Kidney epithelial cell (primary cell): ENCODE measurements around the gene NMNAT2. TPM values are rescaled to one million over a fixed set of nuclear protein-coding genes. Genes with fewer than 3 reads are reported as not detected.

Source experiments
- DNase-seq: peaks from one replicate; pipeline ENCODE4 v3.0.0-alpha.2; 2010; ENCODE audit warnings: low read depth
- H3K27me3 ChIP-seq: 2 replicates; pipeline ENCODE4 v1.6.0; 2011; ENCODE audit warnings: low read length; ENCODE audit not compliant: control insufficient read depth, insufficient read depth
- H3K36me3 ChIP-seq: 2 replicates; pipeline ENCODE4 v1.5.1; 2011; ENCODE audit warnings: low read length; ENCODE audit not compliant: control insufficient read depth, insufficient read depth
- H3K4me3 ChIP-seq: 2 replicates; pipeline ENCODE4 v1.5.1; 2011; ENCODE audit warnings: low read depth, mild to moderate bottlenecking, control low read depth, low read length
- CTCF ChIP-seq: IDR thresholded peaks from 2 replicates; pipeline ENCODE4 v1.5.1; 2011; ENCODE audit warnings: mild to moderate bottlenecking, moderate library complexity, low read length, control low read depth, inconsistent platforms; ENCODE audit not compliant: insufficient read depth, poor library complexity, severe bottlenecking
- total RNA-seq: library from RNA; depleted of rRNA; stranded (reverse); fragments of >200 nt; gene quantifications from 2 replicates; pipeline ENCODE4 v1.2.3, GENCODE V29; 2015

NMNAT2 gene
- total RNA-seq, 1 donor from 2014 or later, result 1.0 TPM

- no peak for TF ChIP-seq CTCF
- no peaks in the 10 kb centered on the region for H3K36me3 ChIP-seq
- DNase-seq, result peak; percentile 67
These were observed 194.7 kb downstream of the NMNAT2 start for GRCh38 chr1:183223467-183223866.

DNA sequence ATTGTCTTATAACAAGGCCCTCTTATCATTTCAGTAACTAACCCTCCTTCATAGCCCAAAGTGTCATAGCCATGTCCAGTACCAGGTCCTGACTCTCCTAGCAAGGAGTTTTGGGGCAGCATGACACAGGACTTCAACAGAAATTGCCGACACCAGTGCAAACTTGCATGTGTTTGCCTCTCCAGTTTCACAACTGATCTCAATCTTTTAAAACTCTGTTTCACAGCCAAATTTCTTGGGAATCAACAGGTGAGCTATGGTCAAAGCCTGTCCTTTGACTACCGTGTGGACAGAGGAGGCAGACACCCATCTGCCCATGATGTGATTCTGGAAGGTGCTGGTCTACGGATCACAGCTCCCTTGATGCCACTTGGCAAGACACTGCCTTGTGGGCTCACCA, 195.3 kb downstream of the NMNAT2 start:
- TF ChIP-seq CTCF, result no peak
- DNase-seq, result no peak
- Histone ChIP-seq H3K27me3 (no peaks in the 10 kb centered on the region), H3K36me3 (no peaks in the 10 kb centered on the region), H3K4me3 (no peak overlapping the region)

More at GRCh38 chr1:183223467-183223866, 194.7 kb downstream of the NMNAT2 start:
- Histone ChIP-seq H3K27me3 (no peaks in the 10 kb centered on the region), H3K4me3 (no peak overlapping the region)

DNA sequence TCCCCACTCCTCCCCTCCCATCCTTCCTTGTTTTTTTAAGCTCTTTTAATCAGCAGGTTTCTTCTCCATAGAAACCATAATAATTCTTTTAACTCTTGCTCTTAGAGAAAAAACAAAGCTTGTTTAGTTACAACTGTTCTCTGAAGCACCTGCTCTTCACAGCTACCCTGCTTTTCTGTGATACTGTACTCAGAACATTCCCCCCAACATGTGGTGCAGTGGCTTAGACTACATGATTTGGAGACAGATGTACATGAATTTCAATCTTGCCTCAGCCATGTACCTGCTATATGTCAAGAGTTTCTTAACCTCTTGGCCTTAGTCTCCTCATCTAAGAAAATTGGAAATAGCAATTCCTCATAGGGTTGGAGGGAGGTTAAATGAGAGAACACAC, 198.6 kb downstream of the NMNAT2 start:
- DNase-seq, result no peak
- H3K4me3 ChIP-seq, result no peak overlapping the region
- H3K36me3 ChIP-seq, result peaks cover 2% of the 10 kb centered on the region
- H3K27me3 ChIP-seq, result no peaks in the 10 kb centered on the region
- no peak for TF ChIP-seq CTCF

DNA sequence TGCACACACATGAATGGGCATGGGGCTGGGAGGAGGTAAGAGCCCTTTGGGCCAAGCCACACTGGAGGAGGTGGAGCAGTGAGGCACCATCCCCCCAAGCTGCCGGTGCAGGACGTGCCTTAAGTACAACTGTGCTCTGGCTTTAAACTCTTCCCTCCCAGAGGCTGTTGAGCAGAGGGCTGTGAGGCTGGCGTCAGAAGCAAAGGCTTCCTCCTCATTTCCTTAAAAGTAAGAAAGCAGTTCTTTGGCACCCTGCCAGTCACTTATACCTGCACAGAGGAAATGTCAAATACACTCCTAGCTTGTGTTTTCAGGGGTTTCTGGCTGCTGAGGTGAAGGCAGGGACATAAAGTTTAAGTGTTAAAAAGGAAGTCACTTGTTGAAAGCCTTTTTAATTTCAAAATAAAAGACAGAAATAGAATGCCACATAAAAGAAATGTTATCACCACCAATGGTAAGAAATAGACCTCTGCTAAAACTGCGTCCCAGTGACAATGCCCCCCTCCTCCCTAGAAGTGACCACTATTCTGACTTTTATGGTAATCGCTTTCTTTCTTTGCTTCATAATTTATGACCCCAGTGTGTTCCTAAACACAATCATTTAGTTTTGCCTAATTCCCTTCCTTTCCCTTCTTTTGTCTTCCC, 199.1 kb downstream of the NMNAT2 start:
- H3K36me3 ChIP-seq, result peaks cover 2% of the 10 kb centered on the region
- DNase-seq, result no peak
- no peak for TF ChIP-seq CTCF
- H3K27me3 ChIP-seq, result no peaks in the 10 kb centered on the region
- no peak overlapping the region for H3K4me3 ChIP-seq

- DNase-seq, result no peak
- Histone ChIP-seq H3K4me3 (no peak overlapping the region), H3K27me3 (no peaks in the 10 kb centered on the region), H3K36me3 (peaks cover 2% of the 10 kb centered on the region)
- no peak for TF ChIP-seq CTCF
These were observed 200.1 kb downstream of the NMNAT2 start for GRCh38 chr1:183218027-183218618.

- H3K4me3 ChIP-seq, result no peak overlapping the region
- H3K27me3 ChIP-seq, result no peaks in the 10 kb centered on the region
- no peak for TF ChIP-seq CTCF
- H3K36me3 ChIP-seq, result peaks cover 2% of the 10 kb centered on the region
- no peak for DNase-seq
These were observed 202.2 kb downstream of the NMNAT2 start for GRCh38 chr1:183215936-183216335.
